ENCODE results near the gene VSTM2L. TPM values are rescaled to one million over a fixed set of nuclear protein-coding genes. Genes with fewer than 3 reads are reported as not detected.

VSTM2L gene
- total RNA-seq, 1 donor from 2014 or later, result 2.9 TPM

GRCh38 chr20:37955511-37955910 is 52.6 kb downstream of the VSTM2L start:
- no peak overlapping the region for H3K27ac ChIP-seq
- Mint-ChIP-seq H3K36me3 (no peaks in the 10 kb centered on the region), H3K4me1 (peaks cover 14% of the 10 kb centered on the region), H3K27me3 (ENCODE audit: insufficient read depth, low read depth) (peaks cover 5% of the 10 kb centered on the region), H3K9me3 (peaks cover 12% of the 10 kb centered on the region), H3K4me3 (no peak overlapping the region), H3K27ac (no peak overlapping the region)
- DNase-seq (ENCODE audit: low spot score), result no peak
- no peaks in the 10 kb centered on the region for H3K27me3 ChIP-seq
- no peaks in the 10 kb centered on the region for H3F3A ChIP-seq (ENCODE audit: low read depth)
- no peaks in the 10 kb centered on the region for H3K36me3 ChIP-seq
- H3K4me2 ChIP-seq, result no peak overlapping the region
- TF ChIP-seq, protein P1, sequence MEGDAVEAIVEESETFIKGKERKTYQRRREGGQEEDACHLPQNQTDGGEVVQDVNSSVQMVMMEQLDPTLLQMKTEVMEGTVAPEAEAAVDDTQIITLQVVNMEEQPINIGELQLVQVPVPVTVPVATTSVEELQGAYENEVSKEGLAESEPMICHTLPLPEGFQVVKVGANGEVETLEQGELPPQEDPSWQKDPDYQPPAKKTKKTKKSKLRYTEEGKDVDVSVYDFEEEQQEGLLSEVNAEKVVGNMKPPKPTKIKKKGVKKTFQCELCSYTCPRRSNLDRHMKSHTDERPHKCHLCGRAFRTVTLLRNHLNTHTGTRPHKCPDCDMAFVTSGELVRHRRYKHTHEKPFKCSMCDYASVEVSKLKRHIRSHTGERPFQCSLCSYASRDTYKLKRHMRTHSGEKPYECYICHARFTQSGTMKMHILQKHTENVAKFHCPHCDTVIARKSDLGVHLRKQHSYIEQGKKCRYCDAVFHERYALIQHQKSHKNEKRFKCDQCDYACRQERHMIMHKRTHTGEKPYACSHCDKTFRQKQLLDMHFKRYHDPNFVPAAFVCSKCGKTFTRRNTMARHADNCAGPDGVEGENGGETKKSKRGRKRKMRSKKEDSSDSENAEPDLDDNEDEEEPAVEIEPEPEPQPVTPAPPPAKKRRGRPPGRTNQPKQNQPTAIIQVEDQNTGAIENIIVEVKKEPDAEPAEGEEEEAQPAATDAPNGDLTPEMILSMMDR (IDR thresholded peaks at IDR 0.05), result no peak
- TF ChIP-seq EZH2phosphoT487 (IDR thresholded peaks at IDR 0.05) (no peak), EZH2 (IDR thresholded peaks at IDR 0.05) (no peak)
- no peak overlapping the region for H2AFZ ChIP-seq (replicated peaks)
- H4K20me1 ChIP-seq (ENCODE audit: low read depth), result no peaks in the 10 kb centered on the region
- H3K4me3 ChIP-seq, result no peak overlapping the region
- H3K79me2 ChIP-seq (ENCODE audit: low read depth), result no peaks in the 10 kb centered on the region
- H3K4me1 ChIP-seq, result peaks cover 13% of the 10 kb centered on the region
- no peak overlapping the region for H3K9ac ChIP-seq
- no peaks in the 10 kb centered on the region for H3K9me3 ChIP-seq (ENCODE audit: low read depth)

- TF ChIP-seq EZH2phosphoT487 (IDR thresholded peaks at IDR 0.05) (no peak), EZH2 (IDR thresholded peaks at IDR 0.05) (no peak)
- TF ChIP-seq, protein P1 (IDR thresholded peaks at IDR 0.05), result no peak
- Histone ChIP-seq H3K27ac (no peak overlapping the region), H3K79me2 (ENCODE audit: low read depth) (no peaks in the 10 kb centered on the region), H3K36me3 (no peaks in the 10 kb centered on the region), H3K9me3 (ENCODE audit: low read depth) (no peaks in the 10 kb centered on the region), H3K4me2 (no peak overlapping the region), H3K4me1 (peaks cover 13% of the 10 kb centered on the region), H3K9ac (no peak overlapping the region), H3K27me3 (no peaks in the 10 kb centered on the region), H3F3A (ENCODE audit: low read depth) (no peaks in the 10 kb centered on the region), H2AFZ (replicated peaks) (no peak overlapping the region), H3K4me3 (no peak overlapping the region), H4K20me1 (ENCODE audit: low read depth) (no peaks in the 10 kb centered on the region)
- no peaks in the 10 kb centered on the region for H3K36me3 Mint-ChIP-seq
- H3K27me3 Mint-ChIP-seq (ENCODE audit: insufficient read depth, low read depth), result peaks cover 5% of the 10 kb centered on the region
- no peak for DNase-seq (ENCODE audit: low spot score)
- H3K4me1 Mint-ChIP-seq, result peaks cover 14% of the 10 kb centered on the region
- H3K9me3 Mint-ChIP-seq, result peaks cover 12% of the 10 kb centered on the region
- H3K4me3 Mint-ChIP-seq, result no peak overlapping the region
- H3K27ac Mint-ChIP-seq, result no peak overlapping the region
Measured at GRCh38 chr20:37956107-37956585, 53.2 kb downstream of the VSTM2L start.

DNA sequence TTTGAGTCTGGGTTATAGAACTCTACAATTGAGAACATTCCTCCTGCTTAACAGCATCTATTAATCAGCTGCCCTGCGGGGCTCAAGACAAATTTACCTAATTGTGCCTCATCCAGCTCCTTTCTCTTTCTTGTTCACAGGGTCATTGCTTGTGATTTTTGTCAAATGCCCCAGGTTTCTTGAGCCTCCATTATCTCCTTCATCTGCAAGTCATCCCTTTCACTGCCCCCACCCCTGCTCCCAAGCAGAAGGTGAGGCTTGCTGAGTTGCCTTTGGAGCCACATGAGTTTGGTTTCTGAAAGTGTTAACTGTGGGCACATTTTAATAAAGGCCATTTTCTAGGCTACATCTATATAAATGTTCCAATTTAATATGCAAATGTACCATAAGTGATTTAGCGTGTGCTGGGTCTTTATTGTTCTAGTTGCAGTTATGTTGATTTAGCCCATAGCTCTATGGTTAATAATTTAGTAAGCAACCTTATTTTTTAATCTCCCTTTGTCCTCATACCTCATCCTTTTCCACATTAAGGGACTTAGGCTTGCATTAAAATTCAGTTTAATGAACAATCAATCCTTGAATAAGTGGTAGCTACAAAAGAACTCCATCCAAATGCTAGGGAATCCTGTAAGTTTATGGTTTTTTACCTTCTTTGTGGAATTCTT is 56.1 kb downstream of the VSTM2L start:
- Histone ChIP-seq H3K36me3 (no peaks in the 10 kb centered on the region), H3K79me2 (ENCODE audit: low read depth) (no peaks in the 10 kb centered on the region), H3K9ac (no peak overlapping the region), H3K4me1 (peaks cover 13% of the 10 kb centered on the region), H2AFZ (replicated peaks) (no peak overlapping the region), H4K20me1 (ENCODE audit: low read depth) (no peaks in the 10 kb centered on the region), H3K4me3 (no peak overlapping the region), H3K9me3 (ENCODE audit: low read depth) (no peaks in the 10 kb centered on the region), H3K4me2 (peak overlapping the region; percentile 42), H3K27me3 (peaks cover 7% of the 10 kb centered on the region), H3K27ac (no peak overlapping the region), H3F3A (ENCODE audit: low read depth) (no peaks in the 10 kb centered on the region)
- DNase-seq (ENCODE audit: low spot score), result no peak
- Mint-ChIP-seq H3K27me3 (ENCODE audit: insufficient read depth, low read depth) (no peaks in the 10 kb centered on the region), H3K4me1 (peaks cover 14% of the 10 kb centered on the region), H3K9me3 (peaks cover 12% of the 10 kb centered on the region), H3K27ac (no peak overlapping the region), H3K36me3 (no peaks in the 10 kb centered on the region), H3K4me3 (no peak overlapping the region)
- TF ChIP-seq EZH2 (IDR thresholded peaks at IDR 0.05) (no peak), EZH2phosphoT487 (IDR thresholded peaks at IDR 0.05) (no peak)
- TF ChIP-seq, protein P1 (IDR thresholded peaks at IDR 0.05), result no peak
